ENCODE measurements around the gene IMPDH1. TPM values are rescaled to one million over a fixed set of nuclear protein-coding genes. Genes with fewer than 3 reads are reported as not detected.

IMPDH1 gene
- total RNA-seq, 1 experiment from 2014 or later: 74.0 TPM

DNA sequence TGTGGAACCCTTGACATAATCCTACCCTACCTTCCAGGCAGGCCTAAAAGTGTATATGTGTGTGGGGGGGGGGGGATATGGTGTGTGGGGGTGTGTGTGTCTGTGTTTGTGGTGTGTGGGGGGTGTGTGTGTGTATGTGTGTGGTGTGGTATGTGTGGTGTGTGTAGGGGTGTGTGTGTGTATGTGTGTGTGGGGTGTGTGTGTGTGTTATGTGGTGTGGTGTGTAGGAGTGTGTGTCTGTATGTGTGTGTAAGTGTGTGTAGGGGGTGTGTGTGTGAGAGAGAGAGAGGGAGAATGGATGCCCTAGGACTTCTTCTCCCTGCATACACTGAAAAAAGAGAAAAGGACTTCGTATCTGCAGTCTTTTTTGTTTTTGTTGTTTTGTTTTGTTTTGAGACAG lies 12.3 kb upstream of the IMPDH1 start:
- ChIA-PET CTCF (interaction anchor here (0.6 to 14.8 kb wide), 5 partner anchors 13 to 39 kb away, joined by 3 to 269 read pairs (median 8); partner anchors contain the start of gene HILPDA), POLR2A (no interaction called here)
- Mint-ChIP-seq H3K27ac (ENCODE audit: low read depth, unreplicated experiment) (no peak overlapping the region), H3K9me3 (ENCODE audit: unreplicated experiment) (no peaks in the 10 kb centered on the region), H3K4me1 (ENCODE audit: insufficient read depth, unreplicated experiment) (no peaks in the 10 kb centered on the region), H3K36me3 (ENCODE audit: insufficient read depth, unreplicated experiment) (no peaks in the 10 kb centered on the region), H3K4me3 (ENCODE audit: unreplicated experiment) (no peak overlapping the region), H3K27me3 (ENCODE audit: insufficient read depth, unreplicated experiment) (peaks cover 13% of the 10 kb centered on the region)
- intact Hi-C loops (cut with micrococcal nuclease): no loop called here
- TF ChIP-seq, protein P1, sequence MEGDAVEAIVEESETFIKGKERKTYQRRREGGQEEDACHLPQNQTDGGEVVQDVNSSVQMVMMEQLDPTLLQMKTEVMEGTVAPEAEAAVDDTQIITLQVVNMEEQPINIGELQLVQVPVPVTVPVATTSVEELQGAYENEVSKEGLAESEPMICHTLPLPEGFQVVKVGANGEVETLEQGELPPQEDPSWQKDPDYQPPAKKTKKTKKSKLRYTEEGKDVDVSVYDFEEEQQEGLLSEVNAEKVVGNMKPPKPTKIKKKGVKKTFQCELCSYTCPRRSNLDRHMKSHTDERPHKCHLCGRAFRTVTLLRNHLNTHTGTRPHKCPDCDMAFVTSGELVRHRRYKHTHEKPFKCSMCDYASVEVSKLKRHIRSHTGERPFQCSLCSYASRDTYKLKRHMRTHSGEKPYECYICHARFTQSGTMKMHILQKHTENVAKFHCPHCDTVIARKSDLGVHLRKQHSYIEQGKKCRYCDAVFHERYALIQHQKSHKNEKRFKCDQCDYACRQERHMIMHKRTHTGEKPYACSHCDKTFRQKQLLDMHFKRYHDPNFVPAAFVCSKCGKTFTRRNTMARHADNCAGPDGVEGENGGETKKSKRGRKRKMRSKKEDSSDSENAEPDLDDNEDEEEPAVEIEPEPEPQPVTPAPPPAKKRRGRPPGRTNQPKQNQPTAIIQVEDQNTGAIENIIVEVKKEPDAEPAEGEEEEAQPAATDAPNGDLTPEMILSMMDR (IDR thresholded peaks at IDR 0.05; ENCODE audit: unreplicated experiment): no peak
- BruUV-seq (replicated peaks): no TSS peak
- DNase-seq (ENCODE audit: unreplicated experiment): no peak

DNA sequence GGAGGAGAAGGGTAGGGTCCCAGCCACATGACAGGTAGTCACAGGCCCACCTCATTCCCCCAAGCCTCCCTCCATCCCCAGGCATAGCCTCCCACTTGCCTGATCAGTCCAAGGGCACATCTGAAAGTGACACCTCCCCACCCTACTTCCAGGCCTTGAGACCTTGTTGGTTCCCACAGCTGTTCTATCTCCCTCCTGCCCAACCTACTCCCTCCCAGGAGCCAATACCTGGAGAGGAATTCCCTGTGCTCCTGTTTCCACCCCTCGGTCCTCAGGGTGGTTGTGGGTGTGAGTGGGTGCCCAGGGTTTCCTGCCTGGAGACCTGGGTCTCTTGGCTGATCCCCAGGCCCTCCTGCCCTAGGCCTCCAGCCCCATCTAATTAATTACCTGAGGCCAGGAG lies 11.6 kb upstream of the IMPDH1 start:
- no peaks in the 10 kb centered on the region for H3K4me1 Mint-ChIP-seq (ENCODE audit: insufficient read depth, unreplicated experiment)
- intact Hi-C loops (cut with micrococcal nuclease): no loop called here
- peaks cover 13% of the 10 kb centered on the region for H3K27me3 Mint-ChIP-seq (ENCODE audit: insufficient read depth, unreplicated experiment)
- BruUV-seq (replicated peaks): no TSS peak
- TF ChIP-seq, protein P1 (IDR thresholded peaks at IDR 0.05; ENCODE audit: unreplicated experiment): no peak
- ChIA-PET CTCF (interaction anchor here (0.6 to 1.7 kb wide), 2 partner anchors 23 kb away, joined by 3 to 8 read pairs; no protein-coding TSS in a partner anchor), POLR2A (no interaction called here)
- no peaks in the 10 kb centered on the region for H3K9me3 Mint-ChIP-seq (ENCODE audit: unreplicated experiment)
- no peaks in the 10 kb centered on the region for H3K36me3 Mint-ChIP-seq (ENCODE audit: insufficient read depth, unreplicated experiment)
- no peak overlapping the region for H3K27ac Mint-ChIP-seq (ENCODE audit: low read depth, unreplicated experiment)
- DNase-seq (ENCODE audit: unreplicated experiment): no peak
- no peak overlapping the region for H3K4me3 Mint-ChIP-seq (ENCODE audit: unreplicated experiment)

GRCh38 chr7:128420773-128421172 lies 11.0 kb upstream of the IMPDH1 start:
- intact Hi-C loops (cut with micrococcal nuclease): no loop called here
- Mint-ChIP-seq H3K36me3 (ENCODE audit: insufficient read depth, unreplicated experiment) (no peaks in the 10 kb centered on the region), H3K4me1 (ENCODE audit: insufficient read depth, unreplicated experiment) (no peaks in the 10 kb centered on the region), H3K27ac (ENCODE audit: low read depth, unreplicated experiment) (no peak overlapping the region), H3K27me3 (ENCODE audit: insufficient read depth, unreplicated experiment) (peaks cover 13% of the 10 kb centered on the region), H3K4me3 (ENCODE audit: unreplicated experiment) (no peak overlapping the region), H3K9me3 (ENCODE audit: unreplicated experiment) (no peaks in the 10 kb centered on the region)
- CTCF ChIA-PET: interaction anchor here (1.7 kb wide), 1 partner anchor 22 kb away, joined by 8 read pairs; no protein-coding TSS in a partner anchor
- BruUV-seq (replicated peaks): no TSS peak
- no peak for DNase-seq (ENCODE audit: unreplicated experiment)
- POLR2A ChIA-PET: no interaction called here
- TF ChIP-seq, protein P1 (IDR thresholded peaks at IDR 0.05; ENCODE audit: unreplicated experiment): no peak

DNA sequence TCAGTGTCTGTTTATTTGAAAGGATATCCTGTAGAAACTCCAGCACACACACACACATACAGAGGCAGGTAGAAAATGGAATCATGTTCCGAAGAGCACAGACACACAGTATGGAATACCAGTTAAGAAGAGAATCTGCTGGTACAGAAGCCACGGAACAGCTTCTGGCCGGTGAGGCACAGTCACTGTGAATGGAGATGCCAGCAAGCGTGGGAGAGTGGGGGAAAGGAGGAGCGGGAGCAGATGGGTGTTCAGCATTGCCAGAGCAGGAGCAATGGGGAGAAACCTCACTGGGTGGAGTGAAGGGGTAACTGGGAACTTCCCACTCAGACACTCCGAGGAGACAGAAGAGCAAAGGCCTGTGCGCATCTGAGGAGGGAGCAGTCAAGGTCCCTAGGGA lies 9.5 kb upstream of the IMPDH1 start:
- H3K4me1 Mint-ChIP-seq (ENCODE audit: insufficient read depth, unreplicated experiment): no peaks in the 10 kb centered on the region
- BruUV-seq (replicated peaks): no TSS peak
- intact Hi-C loops (cut with micrococcal nuclease): no loop called here
- ChIA-PET CTCF (interaction anchor here (0.8 to 9.8 kb wide), 6 partner anchors 7 to 72 kb away, joined by 3 to 187 read pairs (median 6); no protein-coding TSS in a partner anchor), POLR2A (no interaction called here)
- no peaks in the 10 kb centered on the region for H3K36me3 Mint-ChIP-seq (ENCODE audit: insufficient read depth, unreplicated experiment)
- H3K27ac Mint-ChIP-seq (ENCODE audit: low read depth, unreplicated experiment): no peak overlapping the region
- no peaks in the 10 kb centered on the region for H3K9me3 Mint-ChIP-seq (ENCODE audit: unreplicated experiment)
- TF ChIP-seq, protein P1 (IDR thresholded peaks at IDR 0.05; ENCODE audit: unreplicated experiment): no peak
- H3K4me3 Mint-ChIP-seq (ENCODE audit: unreplicated experiment): no peak overlapping the region
- H3K27me3 Mint-ChIP-seq (ENCODE audit: insufficient read depth, unreplicated experiment): peaks cover 13% of the 10 kb centered on the region
- DNase-seq (ENCODE audit: unreplicated experiment): no peak
